H1 (cell line): ENCODE data around the gene GDPGP1. TPM values are rescaled to one million over a fixed set of nuclear protein-coding genes. Genes with fewer than 3 reads are reported as not detected.

ENCODE experiments used
- CTCF ChIA-PET: fragments of 300-600 bp; sonication (Branson Sonifier 250); formaldehyde crosslinking; loops from one replicate; lab custom pipeline; 2021; ENCODE audit not compliant: partially characterized antibody; lab: Charles Lee
- POLR2A ChIA-PET: fragments of 300-600 bp; sonication (Branson Sonifier 250); formaldehyde crosslinking; loops from one replicate; lab custom pipeline; 2021; ENCODE audit warnings: inconsistent platforms; ENCODE audit not compliant: partially characterized antibody; lab: Charles Lee
- DNase-seq, 2 experiments: peaks; one replicate each; pipeline versions ENCODE4 v3.0.0 to v3.0.0-alpha.2; 2010 to 2022; ENCODE audit warnings: low spot score in 2 of 2, low read depth in 1 of 2, mixed read lengths in 1 of 2
- FAIRE-seq: peaks from 2 replicates; lab custom pipeline; 2011; peaks lifted over from hg19 to GRCh38; lab: Jason Lieb, UNC
- H2AFZ ChIP-seq: 2 replicates; pipeline ENCODE4 v1.8.1; 2012; ENCODE audit warnings: low read length, inconsistent platforms
- H2AK5ac ChIP-seq: 2 replicates; pipeline ENCODE4 v1.6.1; 2013; ENCODE audit warnings: low read depth, low read length
- H2BK120ac ChIP-seq: replicated peaks from 2 replicates; pipeline ENCODE3; 2013; ENCODE audit warnings: low read depth, low read length, inconsistent platforms
- H2BK12ac ChIP-seq: 2 replicates; pipeline ENCODE4 v1.6.1; 2013; ENCODE audit warnings: low read depth, low read length
- H2BK15ac ChIP-seq: 2 replicates; pipeline ENCODE4 v1.6.1; 2013; ENCODE audit warnings: low read length
- H2BK20ac ChIP-seq: 2 replicates; pipeline ENCODE4 v1.6.1; 2013; ENCODE audit warnings: low read length
- H2BK5ac ChIP-seq: 2 replicates; pipeline ENCODE4 v1.6.1; 2013; ENCODE audit warnings: low read depth, low read length
- H3K14ac ChIP-seq: 2 replicates; pipeline ENCODE4 v1.6.1; 2013; ENCODE audit warnings: inconsistent platforms; ENCODE audit not compliant: insufficient read length
- H3K18ac ChIP-seq: 2 replicates; pipeline ENCODE4 v1.6.1; 2013; ENCODE audit warnings: low read length; ENCODE audit errors: extremely low read depth
- H3K23ac ChIP-seq: 2 replicates; pipeline ENCODE4 v1.6.1; 2013; ENCODE audit warnings: inconsistent platforms; ENCODE audit not compliant: insufficient read length
- H3K23me2 ChIP-seq: 2 replicates; pipeline ENCODE4 v1.6.1; 2013; ENCODE audit warnings: low read depth, low read length
- H3K27ac ChIP-seq: 2 replicates; pipeline ENCODE4 v1.6.1; 2011; ENCODE audit warnings: low read depth, low read length, inconsistent platforms
- H3K27me3 ChIP-seq, 4 experiments: replicated peaks in 1 of 4; 1 replicate in 1 of 4; 2 replicates in 3 of 4; pipeline versions ENCODE4 v1.6.1 to v1.8.1; 2011 to 2013; ENCODE audit warnings: low read length in 3 of 4, mild to moderate bottlenecking in 3 of 4, inconsistent platforms in 2 of 4, mixed read lengths in 2 of 4, moderate library complexity in 1 of 4; ENCODE audit not compliant: control insufficient read depth in 3 of 4, insufficient read depth in 3 of 4; ENCODE audit errors: extremely low read depth in 1 of 4
- H3K36me3 ChIP-seq, 4 experiments: 2 replicates each; pipeline versions ENCODE4 v1.6.1 to v1.8.1; 2011 to 2013; ENCODE audit warnings: mild to moderate bottlenecking in 4 of 4, low read length in 3 of 4, moderate library complexity in 2 of 4, control low read depth in 1 of 4, inconsistent platforms in 1 of 4; ENCODE audit not compliant: insufficient read depth in 4 of 4, control insufficient read depth in 2 of 4
- H3K4ac ChIP-seq: replicated peaks from 2 replicates; pipeline ENCODE3; 2013; ENCODE audit warnings: low read length, low read depth, mixed read lengths, inconsistent platforms; ENCODE audit not compliant: insufficient read length
- H3K4me1 ChIP-seq, 4 experiments: replicated peaks in 1 of 4; 1 replicate in 1 of 4; 2 replicates in 3 of 4; pipeline versions ENCODE4 v1.6.1 to v1.8.1; 2011 to 2013; ENCODE audit warnings: low read length in 3 of 4, inconsistent platforms in 2 of 4, mixed read lengths in 1 of 4; ENCODE audit not compliant: insufficient read depth in 4 of 4, control insufficient read depth in 3 of 4
- H3K4me2 ChIP-seq, 2 experiments: 2 replicates each; pipeline versions ENCODE4 v1.6.1 to v1.8.1; 2011 to 2013; ENCODE audit warnings: low read depth in 2 of 2, low read length in 2 of 2, control low read depth in 1 of 2, inconsistent platforms in 1 of 2, mild to moderate bottlenecking in 1 of 2; ENCODE audit not compliant: insufficient read depth in 1 of 2
- H3K4me3 ChIP-seq, 4 experiments: fragments of 200-600, 300-600 bp in 1 of 4; sonication (generic), shearing (Covaris generic), sonication (Bioruptor Twin) in 1 of 4; 2 replicates each; pipeline versions ENCODE4 v1.5.1 to v1.8.1; 2011 to 2016; ENCODE audit warnings: low read length in 4 of 4, low read depth in 3 of 4, control low read depth in 2 of 4, inconsistent platforms in 2 of 4, mild to moderate bottlenecking in 2 of 4, mixed read lengths in 1 of 4, moderate library complexity in 1 of 4; ENCODE audit not compliant: insufficient read depth in 2 of 4; ENCODE audit errors: extremely low read depth in 1 of 4
- H3K56ac ChIP-seq: replicated peaks from 2 replicates; pipeline ENCODE3; 2013; ENCODE audit warnings: low read depth, mild to moderate bottlenecking, mixed read lengths, low read length, inconsistent platforms; ENCODE audit not compliant: insufficient read length
- H3K79me1 ChIP-seq: 2 replicates; pipeline ENCODE4 v1.6.1; 2013; ENCODE audit warnings: low read depth, low read length, control low read depth
- H3K79me2 ChIP-seq, 2 experiments: 2 replicates each; pipeline versions ENCODE4 v1.6.1 to v1.8.1; 2012 to 2013; ENCODE audit warnings: low read length in 2 of 2, mild to moderate bottlenecking in 2 of 2, inconsistent platforms in 1 of 2; ENCODE audit not compliant: insufficient read depth in 2 of 2, control insufficient read depth in 1 of 2
- H3K9ac ChIP-seq, 4 experiments: replicated peaks in 1 of 4; 1 replicate in 1 of 4; 2 replicates in 3 of 4; pipeline versions ENCODE4 v1.6.1 to v1.8.1; 2011 to 2013; ENCODE audit warnings: low read depth in 3 of 4, low read length in 3 of 4, control low read depth in 2 of 4, mild to moderate bottlenecking in 2 of 4, moderate library complexity in 2 of 4, inconsistent platforms in 1 of 4; ENCODE audit errors: extremely low read depth in 1 of 4
- H3K9me3 ChIP-seq, 2 experiments: 2 replicates each; pipeline versions ENCODE4 v1.6.1 to v1.8.1; 2012 to 2013; ENCODE audit warnings: mild to moderate bottlenecking in 2 of 2, moderate library complexity in 2 of 2, control low read depth in 1 of 2, inconsistent platforms in 1 of 2, low read depth in 1 of 2, low read length in 1 of 2, mixed read lengths in 1 of 2; ENCODE audit not compliant: insufficient read depth in 2 of 2
- H4K20me1 ChIP-seq, 2 experiments: replicated peaks in 1 of 2; 2 replicates each; pipeline versions ENCODE3 to v1.8.1; 2011 to 2013; ENCODE audit warnings: inconsistent platforms in 2 of 2, low read length in 2 of 2, mild to moderate bottlenecking in 1 of 2; ENCODE audit not compliant: insufficient read depth in 2 of 2, control insufficient read depth in 1 of 2
- H4K5ac ChIP-seq: 2 replicates; pipeline ENCODE4 v1.6.1; 2013; ENCODE audit warnings: low read length, low read depth, mixed read lengths, inconsistent platforms; ENCODE audit not compliant: insufficient read length
- H4K8ac ChIP-seq: 2 replicates; pipeline ENCODE4 v1.8.0; 2013; ENCODE audit warnings: mild to moderate bottlenecking, moderate library complexity, low read length, inconsistent platforms; ENCODE audit not compliant: insufficient read depth; ENCODE audit errors: extremely low read depth
- H4K91ac ChIP-seq: replicated peaks from 2 replicates; pipeline ENCODE3; 2013; ENCODE audit warnings: low read length, mixed read lengths, inconsistent platforms; ENCODE audit not compliant: insufficient read length
- ASH2L ChIP-seq: fragments of 200-600, 300-600 bp; sonication (generic); IDR thresholded peaks from one replicate; pipeline ENCODE4 v1.7.1; 2017; ENCODE audit warnings: low read length
- CBX5 ChIP-seq: fragments of 300-800, 300-1000 bp; sonication (generic); IDR thresholded peaks from 2 replicates; pipeline ENCODE4 v1.7.1; 2016; ENCODE audit warnings: antibody characterized with exemption, low read length, low read depth
- GABPA ChIP-seq: IDR thresholded peaks from 2 replicates; pipeline ENCODE4 v1.6.1; 2011; ENCODE audit warnings: mild to moderate bottlenecking, low read length, moderate library complexity, borderline replicate concordance; ENCODE audit not compliant: insufficient read depth
- PHF8 ChIP-seq: fragments of 200-600 bp; sonication (generic); conservative IDR thresholded peaks from 2 replicates; pipeline ENCODE4 v1.7.1; 2012; ENCODE audit warnings: low read depth, mild to moderate bottlenecking, inconsistent platforms, low read length, moderate library complexity
- POLR2AphosphoS5 ChIP-seq: IDR thresholded peaks from 2 replicates; pipeline ENCODE4 v1.6.1; 2011; ENCODE audit warnings: low read depth, low read length
- YY1 ChIP-seq: IDR thresholded peaks from 2 replicates; pipeline ENCODE4 v1.6.1; 2011; ENCODE audit warnings: low read depth, mild to moderate bottlenecking, low read length
- WGBS, 2 experiments: shearing (Covaris generic) in 1 of 2; methylation state at CpG; one replicate each; pipeline versions ENCODE4 v1.1.6 to v1.1.7; 2013 to 2015; ENCODE audit warnings: low lambda C conversion rate in 2 of 2, mixed read lengths in 2 of 2, inconsistent platforms in 1 of 2, low coverage in 1 of 2, missing lambda C conversion rate in 1 of 2; ENCODE audit not compliant: insufficient replicate concordance in 2 of 2, insufficient coverage in 1 of 2, insufficient read length in 1 of 2; ENCODE audit errors: extremely low coverage in 1 of 2, missing lambda C conversion rate in 1 of 2; 5-methylcytosine and 5-hydroxymethylcytosine counted together
- polyA plus RNA-seq, 7 experiments: library from polyadenylated mRNA; depleted of rRNA in 3 of 7; stranded (reverse) in 5 of 7; unstranded in 2 of 7; fragments of >200 nt in 5 of 7; fragments of 200-250 nt in 2 of 7; gene quantifications; 1 replicate in 5 of 7; 2 replicates in 1 of 7; 4 replicates in 1 of 7; pipeline versions ENCODE4 v1.2.1 to v1.2.3, GENCODE V29; 2011 to 2013; ENCODE audit warnings: missing spikeins in 2 of 7, mixed read lengths in 2 of 7
- total RNA-seq: library from RNA; stranded (reverse); fragmentation: NEBNext Ultra II Directional; extraction: Animal tissue kit (Norgen Biotek cat#: 25700); gene quantifications from 2 replicates; pipeline ENCODE4 v1.2.1, GENCODE V29; 2021

The GDPGP1 gene
- total and polyA plus RNA-seq, 2 of the 8 experiments (the other 6 are each of a cell fraction or from before 2014, with no cell fraction given) = 1.8 to 5.6 TPM

DNA sequence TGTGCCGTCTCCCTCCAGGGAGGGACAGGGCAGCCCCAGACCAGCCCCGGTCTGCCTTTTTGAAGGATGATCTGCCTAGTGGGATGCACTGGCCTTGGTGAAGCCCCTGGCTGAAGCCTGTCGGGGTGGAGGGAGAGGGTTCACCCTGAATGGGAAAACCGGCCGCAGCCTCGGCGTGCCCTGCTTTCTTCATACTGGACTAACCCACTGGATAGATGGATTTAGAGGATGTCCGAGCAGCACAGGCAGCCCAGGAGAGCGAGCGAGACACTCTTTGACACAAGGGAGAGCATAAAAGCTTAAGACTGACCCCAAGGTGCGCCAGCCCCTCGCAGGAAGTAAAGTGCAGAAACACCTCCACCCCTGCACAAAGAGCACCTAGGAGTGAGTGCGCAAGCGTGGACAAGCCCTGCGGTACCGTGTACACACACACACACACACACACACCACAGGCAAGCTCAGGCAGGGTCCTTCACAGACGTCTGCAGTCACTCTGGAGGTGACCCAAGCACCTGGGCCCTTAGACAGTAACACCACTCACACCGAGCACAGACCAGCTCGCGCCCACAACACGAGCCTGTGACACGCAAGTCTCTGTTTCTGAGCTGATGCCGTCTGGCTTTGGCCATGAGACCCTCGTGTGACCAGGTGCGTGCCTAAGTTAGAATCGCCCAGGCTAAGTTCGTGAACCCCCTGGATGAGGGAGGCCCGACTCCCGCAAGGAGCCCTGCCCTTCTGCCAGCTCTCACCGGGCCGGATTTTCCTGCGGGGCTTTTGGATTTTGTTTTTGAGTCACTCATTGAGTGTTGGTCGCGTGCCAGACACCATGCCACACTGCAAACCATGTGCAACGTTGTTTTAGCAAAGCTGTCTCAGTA lies 21.5 kb upstream of the GDPGP1 start:
- H3K9ac ChIP-seq = no peak overlapping the region
- no peaks in the 10 kb centered on the region for H3K9me3 ChIP-seq
- peak overlapping the region; percentile 31; the same call in 1 of the 2 replicates for H2BK5ac ChIP-seq
- 0 out of 2 replicates have a peak overlapping the region, but pooled peaks have one; percentile 21 for H3K27ac ChIP-seq
- H3K18ac ChIP-seq = no peak overlapping the region
- no peak overlapping the region for H3K23ac ChIP-seq
- H3K4me2 ChIP-seq = no peak overlapping the region
- H4K8ac ChIP-seq = no peak overlapping the region; the same call in 1 of the 2 replicates
- H3K79me2 ChIP-seq = peaks cover 0 to 25% of the 10 kb centered on the region in 2 experiments; a peak in 1 of 4 replicates
- TF ChIP-seq ASH2L = no peak
- no peak for TF ChIP-seq CBX5
- no peak for TF ChIP-seq PHF8
- TF ChIP-seq POLR2AphosphoS5 = no peak
- TF ChIP-seq YY1 = no peak
- no peak for TF ChIP-seq GABPA
- no peak for FAIRE-seq
- H2BK12ac ChIP-seq = peak overlapping the region; percentile 44; the same call in 1 of the 2 replicates
- H3K27me3 ChIP-seq = no peaks in the 10 kb centered on the region
- no peak overlapping the region for H4K5ac ChIP-seq
- no peak overlapping the region for H3K4me3 ChIP-seq
- H3K79me1 ChIP-seq = peaks cover 8% of the 10 kb centered on the region; the same call in 1 of the 2 replicates
- H3K14ac ChIP-seq = no peak overlapping the region
- ChIA-PET POLR2A (interaction anchor here (0.7 to 4.8 kb wide), 3 partner anchors 11 to 51 kb away, joined by 3 to 25 read pairs (median 3); partner anchors contain the start of gene SEMA4B), CTCF (interaction anchor here (1.0 to 12.3 kb wide), 8 partner anchors 8 to 72 kb away, joined by 3 to 182 read pairs (median 4); partner anchors contain the start of genes CIB1, GDPGP1 and SEMA4B)
- no peak overlapping the region for H2BK120ac ChIP-seq
- H2AFZ ChIP-seq = no peak overlapping the region
- no peak overlapping the region for H3K56ac ChIP-seq
- H3K23me2 ChIP-seq = no peaks in the 10 kb centered on the region; the same call in 1 of the 2 replicates
- H3K36me3 ChIP-seq = peaks cover 0 to 2% (median under 1%) of the 10 kb centered on the region in 4 experiments; a peak in 1 of 8 replicates
- H2AK5ac ChIP-seq = peak overlapping the region; percentile 75; the same call in 1 of the 2 replicates
- no peak overlapping the region for H2BK20ac ChIP-seq
- DNase-seq = no peak
- H2BK15ac ChIP-seq = no peak overlapping the region
- peaks cover 7 to 8% of the 10 kb centered on the region in 2 experiments for H4K20me1 ChIP-seq
- no peak overlapping the region for H3K4ac ChIP-seq
- no peak overlapping the region for H4K91ac ChIP-seq
- WGBS, 2 experiments = 90% methylated on average over 34 of the region's 35 CpGs; no CpG with 5 or more reads in 1 of the 2 experiments
- H3K4me1 ChIP-seq = peaks cover 0 to 3% (median under 1%) of the 10 kb centered on the region in 4 experiments; a peak in 3 of 7 replicates
